GM23338 (cell line): Measurements from ENCODE around the gene ACCS. TPM values are rescaled to one million over a fixed set of nuclear protein-coding genes. Genes with fewer than 3 reads are reported as not detected.

Experiments used
- ATAC-seq: fragments of 200-7000 bp; cut with Tn5 transposase; 3 replicates; pipeline ENCODE4 v1.9.1; 2020
- DNase-seq: peaks from one replicate; pipeline ENCODE4 v3.0.0-alpha.2; 2015; ENCODE audit warnings: low spot score
- H2AFZ ChIP-seq: fragments of 200-600 bp; sonication (generic); 2 replicates; pipeline ENCODE4 v1.8.0; 2016; ENCODE audit warnings: antibody characterized with exemption, mild to moderate bottlenecking, moderate library complexity
- H3F3A ChIP-seq: fragments of 200-600 bp; sonication (generic); replicated peaks from 2 replicates; pipeline ENCODE4 v1.8.0; 2017; ENCODE audit warnings: antibody characterized with exemption, mixed run types, low read depth
- H3K27ac ChIP-seq: fragments of 200-600 bp; sonication (generic); 2 replicates; pipeline ENCODE4 v1.6.1; 2016; ENCODE audit warnings: low read depth
- H3K27me3 ChIP-seq: fragments of 200-600 bp; sonication (generic); 2 replicates; pipeline ENCODE4 v1.8.0; 2016; ENCODE audit warnings: mild to moderate bottlenecking, mixed run types, moderate library complexity; ENCODE audit not compliant: insufficient read depth
- H3K36me3 ChIP-seq: fragments of 200-600 bp; sonication (generic); 2 replicates; pipeline ENCODE4 v1.8.0; 2016; ENCODE audit warnings: mild to moderate bottlenecking; ENCODE audit not compliant: insufficient read depth
- H3K4me1 ChIP-seq: fragments of 200-600 bp; sonication (generic); 2 replicates; pipeline ENCODE4 v1.8.0; 2016; ENCODE audit warnings: mild to moderate bottlenecking, moderate library complexity; ENCODE audit not compliant: insufficient read depth
- H3K4me2 ChIP-seq: fragments of 200-600 bp; sonication (generic); 2 replicates; pipeline ENCODE4 v1.7.1; 2017; ENCODE audit warnings: mixed run types
- H3K4me3 ChIP-seq: fragments of 200-600 bp; sonication (generic); 2 replicates; pipeline ENCODE4 v1.6.1; 2016; ENCODE audit warnings: mixed run types
- H3K79me2 ChIP-seq: fragments of 200-600 bp; sonication (generic); replicated peaks from 2 replicates; pipeline ENCODE4 v1.8.0; 2017; ENCODE audit warnings: mild to moderate bottlenecking; ENCODE audit not compliant: insufficient read depth
- H3K9me2 ChIP-seq: fragments of 200-600 bp; sonication (generic); 2 replicates; pipeline ENCODE4 v1.8.0; 2017; ENCODE audit not compliant: insufficient read depth
- H4K20me1 ChIP-seq: fragments of 200-600 bp; sonication (generic); replicated peaks from 2 replicates; pipeline ENCODE4 v1.8.0; 2017; ENCODE audit warnings: mild to moderate bottlenecking; ENCODE audit not compliant: insufficient read depth
- H3K27ac Mint-ChIP-seq: 2 replicates; pipeline ENCODE4 v1.8.0; 2020; ENCODE audit warnings: inconsistent platforms, mild to moderate bottlenecking, moderate library complexity, mixed read lengths
- H3K27me3 Mint-ChIP-seq: 3 replicates; pipeline ENCODE4 v1.8.0; 2022; ENCODE audit warnings: low read depth, mild to moderate bottlenecking, moderate library complexity, mixed read lengths, inconsistent platforms; ENCODE audit not compliant: insufficient read depth, poor library complexity
- H3K36me3 Mint-ChIP-seq: 3 replicates; pipeline ENCODE4 v1.8.0; 2021; ENCODE audit warnings: low read depth, mild to moderate bottlenecking, inconsistent platforms, moderate library complexity, mixed read lengths
- H3K4me1 Mint-ChIP-seq: 3 replicates; pipeline ENCODE4 v1.8.0; 2020; ENCODE audit warnings: mild to moderate bottlenecking, inconsistent platforms, mixed read lengths
- H3K4me3 Mint-ChIP-seq: 3 replicates; pipeline ENCODE4 v1.8.0; 2021; ENCODE audit warnings: moderate library complexity, mild to moderate bottlenecking, inconsistent platforms, mixed read lengths
- H3K9me3 Mint-ChIP-seq: 3 replicates; pipeline ENCODE4 v1.8.0; 2020; ENCODE audit warnings: moderate library complexity, mild to moderate bottlenecking, inconsistent platforms, mixed read lengths
- JUNB ChIP-seq: IDR thresholded peaks from one replicate; pipeline ENCODE4 v1.6.1; 2016; ENCODE audit warnings: antibody characterized with exemption; ENCODE audit not compliant: unreplicated experiment
- ZNF114 ChIP-seq: fragments of 250-450 bp; sonication (Bioruptor Pico); IDR thresholded peaks from 2 replicates; pipeline ENCODE4 v1.5.0; 2020; ENCODE audit warnings: mild to moderate bottlenecking, moderate library complexity
- polyA plus RNA-seq: library from polyadenylated mRNA; unstranded; fragments of >200 nt; fragmentation: Nextera tagmentation; extraction: Ambion mirVana; gene quantifications from 2 replicates; pipeline ENCODE4 v1.2.1, GENCODE V29; 2016
- total RNA-seq: library from RNA; depleted of rRNA; stranded (reverse); fragments of >200 nt; shearing (Covaris generic); gene quantifications from 2 replicates; pipeline ENCODE4 v1.2.3, GENCODE V29; 2014
- TF ChIP-seq, protein P1 (sequence below), 2 experiments: fragments of 200-600 bp in 1 of 2; sonication (generic) in 1 of 2; conservative IDR thresholded peaks; 2 replicates each; pipeline versions ENCODE4 v1.5.1 to v1.6.1; 2016 to 2017; ENCODE audit warnings: antibody characterized with exemption in 2 of 2, low read depth in 2 of 2, mild to moderate bottlenecking in 2 of 2, moderate library complexity in 1 of 2
- TF ChIP-seq, protein P2 (sequence below): fragments of 250-450 bp; sonication (Bioruptor Pico); IDR thresholded peaks from 2 replicates; pipeline ENCODE4 v1.5.0; 2020; ENCODE audit warnings: mild to moderate bottlenecking, moderate library complexity
- TF ChIP-seq, protein P3 (sequence below): IDR thresholded peaks from 2 replicates; pipeline ENCODE4 v1.6.1; 2016; ENCODE audit warnings: antibody characterized with exemption

Gene ACCS
- total and polyA plus RNA-seq, 2 experiments from 2014 or later = 3.6 to 6.6 TPM

DNA sequence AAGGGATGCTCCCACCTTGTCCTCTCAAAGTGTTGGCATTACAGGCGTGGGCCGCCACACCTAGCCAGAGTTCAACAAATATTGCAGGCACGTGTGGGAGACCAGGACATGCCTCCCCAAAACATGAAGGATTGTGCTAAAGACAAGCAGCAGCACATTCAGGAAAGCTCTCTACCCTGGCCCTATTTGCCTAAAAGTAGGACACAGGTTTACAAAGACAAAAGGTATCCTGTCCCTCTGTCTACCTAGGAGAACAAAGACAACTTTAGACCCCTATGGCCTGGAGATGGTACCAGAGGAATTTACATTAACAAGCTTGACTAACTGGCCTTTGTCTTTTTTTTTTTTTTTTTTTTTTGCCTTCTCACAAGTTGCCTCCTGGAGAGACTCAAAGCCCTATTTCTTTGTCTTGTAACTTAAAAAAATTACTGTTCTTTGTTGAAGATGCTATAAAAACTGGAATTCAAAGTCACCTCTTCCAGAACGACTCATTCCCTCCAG, 859 bp upstream of the ACCS start:
- peaks cover 8% of the 10 kb centered on the region; the same call in 1 of the 2 replicates for H3K27me3 ChIP-seq
- H3K27me3 Mint-ChIP-seq = peaks cover 22% of the 10 kb centered on the region
- no peaks in the 10 kb centered on the region for H3K9me3 Mint-ChIP-seq
- peaks cover 4% of the 10 kb centered on the region; the same call in 1 of the 2 replicates for H3K9me2 ChIP-seq
- peak overlapping the region; percentile 93; the same call in 1 of the 2 replicates for H3K27ac Mint-ChIP-seq
- TF ChIP-seq, protein P1, sequence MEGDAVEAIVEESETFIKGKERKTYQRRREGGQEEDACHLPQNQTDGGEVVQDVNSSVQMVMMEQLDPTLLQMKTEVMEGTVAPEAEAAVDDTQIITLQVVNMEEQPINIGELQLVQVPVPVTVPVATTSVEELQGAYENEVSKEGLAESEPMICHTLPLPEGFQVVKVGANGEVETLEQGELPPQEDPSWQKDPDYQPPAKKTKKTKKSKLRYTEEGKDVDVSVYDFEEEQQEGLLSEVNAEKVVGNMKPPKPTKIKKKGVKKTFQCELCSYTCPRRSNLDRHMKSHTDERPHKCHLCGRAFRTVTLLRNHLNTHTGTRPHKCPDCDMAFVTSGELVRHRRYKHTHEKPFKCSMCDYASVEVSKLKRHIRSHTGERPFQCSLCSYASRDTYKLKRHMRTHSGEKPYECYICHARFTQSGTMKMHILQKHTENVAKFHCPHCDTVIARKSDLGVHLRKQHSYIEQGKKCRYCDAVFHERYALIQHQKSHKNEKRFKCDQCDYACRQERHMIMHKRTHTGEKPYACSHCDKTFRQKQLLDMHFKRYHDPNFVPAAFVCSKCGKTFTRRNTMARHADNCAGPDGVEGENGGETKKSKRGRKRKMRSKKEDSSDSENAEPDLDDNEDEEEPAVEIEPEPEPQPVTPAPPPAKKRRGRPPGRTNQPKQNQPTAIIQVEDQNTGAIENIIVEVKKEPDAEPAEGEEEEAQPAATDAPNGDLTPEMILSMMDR (conservative IDR thresholded peaks at IDR 0.05; ENCODE audit: low read depth in 2 of 2) = no peak
- TF ChIP-seq, protein P2, sequence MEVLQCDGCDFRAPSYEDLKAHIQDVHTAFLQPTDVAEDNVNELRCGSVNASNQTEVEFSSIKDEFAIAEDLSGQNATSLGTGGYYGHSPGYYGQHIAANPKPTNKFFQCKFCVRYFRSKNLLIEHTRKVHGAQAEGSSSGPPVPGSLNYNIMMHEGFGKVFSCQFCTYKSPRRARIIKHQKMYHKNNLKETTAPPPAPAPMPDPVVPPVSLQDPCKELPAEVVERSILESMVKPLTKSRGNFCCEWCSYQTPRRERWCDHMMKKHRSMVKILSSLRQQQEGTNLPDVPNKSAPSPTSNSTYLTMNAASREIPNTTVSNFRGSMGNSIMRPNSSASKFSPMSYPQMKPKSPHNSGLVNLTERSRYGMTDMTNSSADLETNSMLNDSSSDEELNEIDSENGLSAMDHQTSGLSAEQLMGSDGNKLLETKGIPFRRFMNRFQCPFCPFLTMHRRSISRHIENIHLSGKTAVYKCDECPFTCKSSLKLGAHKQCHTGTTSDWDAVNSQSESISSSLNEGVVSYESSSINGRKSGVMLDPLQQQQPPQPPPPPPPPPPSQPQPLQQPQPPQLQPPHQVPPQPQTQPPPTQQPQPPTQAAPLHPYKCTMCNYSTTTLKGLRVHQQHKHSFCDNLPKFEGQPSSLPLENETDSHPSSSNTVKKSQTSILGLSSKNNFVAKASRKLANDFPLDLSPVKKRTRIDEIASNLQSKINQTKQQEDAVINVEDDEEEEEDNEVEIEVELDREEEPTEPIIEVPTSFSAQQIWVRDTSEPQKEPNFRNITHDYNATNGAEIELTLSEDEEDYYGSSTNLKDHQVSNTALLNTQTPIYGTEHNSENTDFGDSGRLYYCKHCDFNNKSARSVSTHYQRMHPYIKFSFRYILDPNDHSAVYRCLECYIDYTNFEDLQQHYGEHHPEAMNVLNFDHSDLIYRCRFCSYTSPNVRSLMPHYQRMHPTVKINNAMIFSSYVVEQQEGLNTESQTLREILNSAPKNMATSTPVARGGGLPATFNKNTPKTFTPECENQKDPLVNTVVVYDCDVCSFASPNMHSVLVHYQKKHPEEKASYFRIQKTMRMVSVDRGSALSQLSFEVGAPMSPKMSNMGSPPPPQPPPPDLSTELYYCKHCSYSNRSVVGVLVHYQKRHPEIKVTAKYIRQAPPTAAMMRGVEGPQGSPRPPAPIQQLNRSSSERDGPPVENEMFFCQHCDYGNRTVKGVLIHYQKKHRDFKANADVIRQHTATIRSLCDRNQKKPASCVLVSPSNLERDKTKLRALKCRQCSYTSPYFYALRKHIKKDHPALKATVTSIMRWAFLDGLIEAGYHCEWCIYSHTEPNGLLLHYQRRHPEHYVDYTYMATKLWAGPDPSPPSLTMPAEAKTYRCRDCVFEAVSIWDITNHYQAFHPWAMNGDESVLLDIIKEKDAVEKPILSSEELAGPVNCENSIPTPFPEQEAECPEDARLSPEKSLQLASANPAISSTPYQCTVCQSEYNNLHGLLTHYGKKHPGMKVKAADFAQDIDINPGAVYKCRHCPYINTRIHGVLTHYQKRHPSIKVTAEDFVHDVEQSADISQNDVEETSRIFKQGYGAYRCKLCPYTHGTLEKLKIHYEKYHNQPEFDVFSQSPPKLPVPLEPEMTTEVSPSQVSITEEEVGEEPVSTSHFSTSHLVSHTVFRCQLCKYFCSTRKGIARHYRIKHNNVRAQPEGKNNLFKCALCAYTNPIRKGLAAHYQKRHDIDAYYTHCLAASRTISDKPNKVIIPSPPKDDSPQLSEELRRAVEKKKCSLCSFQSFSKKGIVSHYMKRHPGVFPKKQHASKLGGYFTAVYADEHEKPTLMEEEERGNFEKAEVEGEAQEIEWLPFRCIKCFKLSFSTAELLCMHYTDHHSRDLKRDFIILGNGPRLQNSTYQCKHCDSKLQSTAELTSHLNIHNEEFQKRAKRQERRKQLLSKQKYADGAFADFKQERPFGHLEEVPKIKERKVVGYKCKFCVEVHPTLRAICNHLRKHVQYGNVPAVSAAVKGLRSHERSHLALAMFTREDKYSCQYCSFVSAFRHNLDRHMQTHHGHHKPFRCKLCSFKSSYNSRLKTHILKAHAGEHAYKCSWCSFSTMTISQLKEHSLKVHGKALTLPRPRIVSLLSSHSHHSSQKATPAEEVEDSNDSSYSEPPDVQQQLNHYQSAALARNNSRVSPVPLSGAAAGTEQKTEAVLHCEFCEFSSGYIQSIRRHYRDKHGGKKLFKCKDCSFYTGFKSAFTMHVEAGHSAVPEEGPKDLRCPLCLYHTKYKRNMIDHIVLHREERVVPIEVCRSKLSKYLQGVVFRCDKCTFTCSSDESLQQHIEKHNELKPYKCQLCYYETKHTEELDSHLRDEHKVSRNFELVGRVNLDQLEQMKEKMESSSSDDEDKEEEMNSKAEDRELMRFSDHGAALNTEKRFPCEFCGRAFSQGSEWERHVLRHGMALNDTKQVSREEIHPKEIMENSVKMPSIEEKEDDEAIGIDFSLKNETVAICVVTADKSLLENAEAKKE (CRISPR knock-in tag) = peak; percentile 51; the same call in 1 of the 2 replicates
- peaks cover 34% of the 10 kb centered on the region for H3K4me1 Mint-ChIP-seq
- H3K4me1 ChIP-seq = peaks cover 16% of the 10 kb centered on the region
- peak overlapping the region; percentile 83 for H3K4me3 Mint-ChIP-seq
- ATAC-seq (peak; percentile 71), DNase-seq (peak; percentile 79)
- peaks cover 9% of the 10 kb centered on the region for H3K36me3 Mint-ChIP-seq
- H4K20me1 ChIP-seq = no peaks in the 10 kb centered on the region
- no peaks in the 10 kb centered on the region for H3K79me2 ChIP-seq
- H3K36me3 ChIP-seq = no peaks in the 10 kb centered on the region
- H3K4me2 ChIP-seq = peak overlapping the region; percentile 74
- H2AFZ ChIP-seq = no peak overlapping the region
- peak overlapping the region; percentile 70 for H3K4me3 ChIP-seq
- no peak overlapping the region; the same call in 1 of the 2 replicates for H3K27ac ChIP-seq
- peaks cover 8% of the 10 kb centered on the region; the same call in 1 of the 2 replicates for H3F3A ChIP-seq

DNA sequence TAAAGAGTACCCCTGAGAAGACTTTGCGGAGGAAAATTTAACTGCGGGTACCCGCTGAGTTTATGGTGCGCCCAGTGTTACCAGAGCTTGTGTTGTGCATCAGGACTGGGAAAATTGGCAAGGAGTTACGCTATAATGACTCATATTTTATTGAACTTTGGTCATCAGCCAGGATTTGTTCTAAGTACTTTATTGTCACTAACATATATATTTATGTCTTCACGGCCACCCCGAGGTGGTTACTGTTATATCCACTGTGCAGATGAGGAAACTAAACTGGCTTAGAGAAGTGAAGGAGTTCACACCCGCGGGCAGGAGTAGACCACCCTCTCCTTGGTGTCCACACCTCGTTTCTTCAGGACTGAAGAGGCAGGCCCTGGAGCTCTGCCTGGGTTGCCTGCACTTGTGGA, 667 bp downstream of the ACCS start:
- H3K27ac Mint-ChIP-seq = peak overlapping the region; percentile 93
- peaks cover 9% of the 10 kb centered on the region for H3K36me3 Mint-ChIP-seq
- H3K4me2 ChIP-seq = peak overlapping the region; percentile 74
- peaks cover 34% of the 10 kb centered on the region for H3K4me1 Mint-ChIP-seq
- no peaks in the 10 kb centered on the region for H3K36me3 ChIP-seq
- H3K27me3 Mint-ChIP-seq = peaks cover 22% of the 10 kb centered on the region
- H3K27me3 ChIP-seq = peaks cover 8% of the 10 kb centered on the region; the same call in 1 of the 2 replicates
- peak overlapping the region; percentile 96 for H2AFZ ChIP-seq
- H3K4me3 ChIP-seq = peak overlapping the region; percentile 70
- H3F3A ChIP-seq = peaks cover 8% of the 10 kb centered on the region; the same call in 1 of the 2 replicates
- DNase-seq (no peak), ATAC-seq (no peak)
- peaks cover 4% of the 10 kb centered on the region; the same call in 1 of the 2 replicates for H3K9me2 ChIP-seq
- peak overlapping the region; percentile 83 for H3K4me3 Mint-ChIP-seq
- peaks cover 16% of the 10 kb centered on the region for H3K4me1 ChIP-seq
- H4K20me1 ChIP-seq = no peaks in the 10 kb centered on the region
- no peaks in the 10 kb centered on the region for H3K9me3 Mint-ChIP-seq
- no peak overlapping the region for H3K27ac ChIP-seq
- no peaks in the 10 kb centered on the region for H3K79me2 ChIP-seq
- TF ChIP-seq ZNF114 = no peak
- TF ChIP-seq, protein P3, sequence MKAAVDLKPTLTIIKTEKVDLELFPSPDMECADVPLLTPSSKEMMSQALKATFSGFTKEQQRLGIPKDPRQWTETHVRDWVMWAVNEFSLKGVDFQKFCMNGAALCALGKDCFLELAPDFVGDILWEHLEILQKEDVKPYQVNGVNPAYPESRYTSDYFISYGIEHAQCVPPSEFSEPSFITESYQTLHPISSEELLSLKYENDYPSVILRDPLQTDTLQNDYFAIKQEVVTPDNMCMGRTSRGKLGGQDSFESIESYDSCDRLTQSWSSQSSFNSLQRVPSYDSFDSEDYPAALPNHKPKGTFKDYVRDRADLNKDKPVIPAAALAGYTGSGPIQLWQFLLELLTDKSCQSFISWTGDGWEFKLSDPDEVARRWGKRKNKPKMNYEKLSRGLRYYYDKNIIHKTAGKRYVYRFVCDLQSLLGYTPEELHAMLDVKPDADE = no peak
- no peak for TF ChIP-seq JUNB
